Right lobe of liver (tissue), 4 donors: ENCODE results near the gene KCTD19.

ENCODE experiments used
- CTCF ChIP-seq, 4 donors: fragments of 200-600 bp in 3 of 4; fragments of 450-650 bp in 1 of 4; IDR thresholded peaks; one replicate each; pipeline versions ENCODE4 v1.5.1 to v1.8.0; 2016 to 2022; ENCODE audit warnings: antibody characterized with exemption in 4 of 4, mild to moderate bottlenecking in 2 of 4
- POLR2A ChIP-seq: fragments of 450-650 bp; IDR thresholded peaks from one replicate; pipeline ENCODE4 v1.6.1; 2017; ENCODE audit warnings: antibody characterized with exemption, mild to moderate bottlenecking
- donor health status: DM: no; HTN: no; CAD: no.
- donor health status: DM: no; HTN: no; CAD: no.
- donor health status: DM: no; HTN: yes; CAD: no.

GRCh38 chr16:67286441-67287235, 39.9 kb downstream of the KCTD19 start:
- TF ChIP-seq CTCF (IDR thresholded peaks at IDR 0.05) = no peak
- no peak for TF ChIP-seq POLR2A
